ENCODE results near the gene CDK8.

- TF ChIP-seq CTCF (IDR thresholded peaks at IDR 0.05), result no peak
- TF ChIP-seq POLR2A (IDR thresholded peaks at IDR 0.05), result no peak
These were observed 26.6 kb upstream of the CDK8 start for GRCh38 chr13:26227166-26227971.

Measured in tibial nerve (tissue), 3 donors.